GM11168 (cell line): ENCODE data around the gene CSTPP1.

Experiments
- in situ Hi-C: fragments of 300-500 bp; cut with MboI; formaldehyde crosslinking; loops from one replicate; pipeline ENCODE4 v1.12.0; 2022; ENCODE audit warnings: low sequenced_read_pairs; ENCODE audit not compliant: unreplicated experiment

The CSTPP1 gene

GRCh38 chr11:47028195-47029093 is 91.9 kb downstream of the CSTPP1 start:
- in situ Hi-C loops, result no loop called here

DNA sequence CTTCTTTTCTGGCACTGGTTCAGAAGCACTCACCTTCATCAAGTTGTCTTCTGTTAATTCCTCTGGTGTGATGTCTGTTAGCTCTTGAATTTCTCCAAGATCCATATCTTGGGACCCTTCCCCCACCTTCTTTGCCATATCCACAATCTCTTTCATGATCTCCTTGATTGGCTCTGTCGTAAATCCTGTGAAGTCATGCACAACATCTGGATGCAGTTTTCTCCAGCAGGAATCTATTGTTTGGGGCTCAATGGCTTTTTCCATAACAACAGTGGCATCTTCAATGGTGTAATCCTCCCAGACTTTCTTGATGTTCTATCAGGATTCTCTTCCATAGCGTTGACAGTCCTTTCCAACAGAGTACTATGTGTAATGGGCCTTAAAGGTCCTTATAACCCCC is 96.9 kb downstream of the CSTPP1 start:
- in situ Hi-C loops, result no loop called here

- in situ Hi-C loops, result no loop called here
Measured at GRCh38 chr11:47034091-47034490, 97.5 kb downstream of the CSTPP1 start.

GRCh38 chr11:47035108-47035507 is 98.5 kb downstream of the CSTPP1 start:
- in situ Hi-C loops, result no loop called here

GRCh38 chr11:47044119-47044518 is 107.6 kb downstream of the CSTPP1 start:
- in situ Hi-C loops, result no loop called here

DNA sequence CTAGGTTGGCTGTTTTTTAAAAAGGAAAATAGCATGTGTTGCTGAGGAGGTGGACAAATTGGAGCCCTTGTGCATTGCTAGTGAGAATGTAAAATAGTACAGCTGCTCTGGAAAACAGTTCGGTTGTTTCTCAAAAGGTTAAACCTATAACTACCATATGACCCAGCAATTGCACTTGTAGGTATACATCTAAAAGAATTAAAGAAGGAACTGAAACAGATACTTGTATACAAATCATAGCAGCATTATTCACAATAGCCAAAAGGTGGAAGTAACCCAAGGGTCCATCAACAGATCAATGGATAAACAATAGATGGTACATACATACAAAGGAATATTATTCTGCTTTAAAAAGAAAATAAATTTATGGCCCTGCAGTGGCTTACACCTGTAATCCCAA is 111.4 kb downstream of the CSTPP1 start:
- in situ Hi-C loops, result no loop called here

DNA sequence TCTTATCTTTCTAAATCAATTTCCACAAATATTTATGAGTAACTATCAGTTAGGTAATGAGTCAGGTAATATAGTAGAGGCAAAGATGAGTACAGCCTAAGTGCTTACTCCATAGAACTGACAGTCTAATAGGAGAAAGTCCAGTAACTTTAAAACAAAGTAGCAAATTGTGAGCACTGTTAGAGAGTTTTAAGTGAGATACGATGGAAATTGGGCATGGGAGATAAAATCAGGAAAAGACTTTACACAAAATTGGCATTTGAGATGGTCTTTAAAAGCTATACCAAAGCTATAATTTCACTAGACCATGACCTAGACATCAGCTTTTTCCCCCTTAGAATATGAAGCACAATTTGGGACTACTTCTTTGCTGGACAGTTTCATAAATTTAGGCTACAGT is 113.7 kb downstream of the CSTPP1 start:
- in situ Hi-C loops, result no loop called here

DNA sequence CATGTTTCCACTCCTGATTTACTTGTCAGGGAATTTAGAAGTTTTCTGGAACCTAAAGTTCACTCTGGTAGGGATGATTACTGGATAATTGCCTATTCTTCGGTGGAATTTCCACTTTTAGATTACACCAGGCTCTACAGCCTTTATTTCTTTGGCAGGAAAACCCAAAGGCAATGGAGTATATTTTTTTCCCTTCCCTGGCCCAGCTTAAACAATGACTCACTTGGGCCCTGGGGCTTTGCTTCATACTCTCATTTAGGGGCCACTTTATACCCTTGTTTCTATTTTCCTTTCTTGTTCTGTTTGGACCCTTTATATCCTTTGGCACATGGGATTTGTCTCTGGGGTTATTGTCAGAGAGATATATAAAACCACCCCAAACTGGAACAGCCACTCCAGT is 114.7 kb downstream of the CSTPP1 start:
- in situ Hi-C loops, result no loop called here

DNA sequence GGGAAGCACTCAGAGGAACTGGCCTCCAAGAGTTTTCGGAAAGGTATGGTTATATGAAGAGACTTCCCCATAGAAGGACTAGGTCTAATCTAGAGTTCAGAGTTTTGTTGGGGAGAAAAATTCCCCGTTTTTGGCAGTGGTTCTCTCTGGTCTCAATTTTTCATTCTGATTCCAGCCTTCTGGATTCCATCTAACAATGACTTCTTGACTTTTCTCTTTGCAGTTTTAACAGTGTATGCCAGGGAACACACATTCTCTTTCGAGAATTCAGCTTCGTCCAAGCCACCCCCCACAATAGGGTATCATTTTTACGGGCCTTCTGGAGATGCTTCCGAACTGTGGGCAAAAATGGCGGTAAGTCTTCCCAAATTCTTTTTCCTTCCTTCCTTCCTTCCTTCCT is 115.6 kb downstream of the CSTPP1 start:
- in situ Hi-C loops, result no loop called here

DNA sequence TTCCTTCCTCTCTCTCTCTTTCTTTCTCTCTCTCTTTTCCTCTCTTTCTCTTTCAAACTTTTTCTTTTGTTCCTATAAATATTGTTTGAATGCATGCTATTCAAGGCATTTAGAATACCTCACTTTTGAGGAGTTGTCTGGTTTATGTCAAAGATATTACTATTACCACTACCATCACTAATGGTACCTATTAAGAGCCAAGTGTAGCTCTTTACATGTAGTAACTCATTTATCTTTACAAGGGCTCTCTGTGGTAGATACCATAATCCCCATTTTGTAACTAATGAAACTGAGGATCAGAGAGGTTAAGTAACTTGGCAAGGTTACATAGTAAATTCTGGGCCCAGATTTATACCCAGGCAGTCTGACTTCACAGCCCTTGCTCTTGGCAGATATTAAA is 116.0 kb downstream of the CSTPP1 start:
- in situ Hi-C loops, result no loop called here

DNA sequence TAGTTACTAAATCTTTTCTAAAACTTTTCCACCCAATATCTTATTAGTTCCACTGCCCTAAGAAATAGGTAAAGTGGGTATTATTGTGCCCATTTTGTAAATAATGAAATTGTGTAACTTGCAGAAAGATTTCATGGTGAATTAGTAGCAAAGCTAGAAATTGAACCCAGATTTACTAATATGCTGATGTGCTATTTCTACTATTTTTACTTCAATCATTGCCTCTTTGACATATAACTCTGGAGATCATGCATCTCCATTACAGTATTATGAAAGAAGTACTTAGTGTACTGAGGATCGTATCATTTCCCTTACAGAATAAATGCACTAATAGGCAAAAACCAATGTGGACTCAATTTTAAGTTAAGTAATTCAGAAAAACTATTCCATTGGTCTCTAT is 119.0 kb downstream of the CSTPP1 start:
- in situ Hi-C loops, result no loop called here

- in situ Hi-C loops, result no loop called here
Measured at GRCh38 chr11:47056261-47056915, 119.8 kb downstream of the CSTPP1 start.

DNA sequence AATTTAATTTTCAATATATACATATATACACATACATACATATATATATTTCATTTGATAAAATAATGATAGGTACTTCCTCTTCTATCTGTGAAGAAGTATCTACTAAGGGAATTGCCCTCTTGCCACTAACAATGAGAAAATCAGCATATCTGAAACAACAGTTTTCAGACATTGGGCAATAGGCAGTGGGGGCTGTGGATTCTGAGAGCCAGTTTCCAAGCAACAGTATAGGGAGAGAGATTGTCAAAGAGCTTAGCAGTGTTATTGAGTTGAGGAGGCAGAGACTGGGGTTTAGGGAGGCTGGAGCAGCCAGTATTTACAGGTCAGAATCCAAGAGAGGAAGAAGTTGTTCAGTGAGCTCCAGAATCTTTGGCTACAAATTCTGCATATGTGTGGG is 120.8 kb downstream of the CSTPP1 start:
- in situ Hi-C loops, result no loop called here

- in situ Hi-C loops, result no loop called here
Measured at GRCh38 chr11:47060807-47061206, 124.2 kb downstream of the CSTPP1 start.

GRCh38 chr11:47061429-47062178 is 125.0 kb downstream of the CSTPP1 start:
- in situ Hi-C loops, result no loop called here

DNA sequence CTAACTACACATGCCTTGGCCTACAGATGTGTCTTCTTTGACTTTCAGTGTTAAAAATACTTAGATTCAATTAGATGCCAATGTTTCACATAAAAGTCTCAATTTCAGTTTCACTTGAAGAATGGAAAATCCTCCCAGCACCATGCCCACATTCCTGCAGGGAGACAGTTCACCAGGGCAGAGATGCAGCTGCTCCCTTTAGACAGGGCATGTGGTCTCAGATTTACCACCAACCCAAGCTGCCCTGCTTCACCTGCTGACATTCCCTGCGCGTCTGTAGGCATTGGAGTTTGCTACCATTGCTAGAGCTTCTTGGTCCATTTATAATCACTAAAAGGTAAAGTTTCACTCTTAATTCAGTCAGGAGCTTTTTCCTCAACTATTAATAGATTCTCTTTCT is 126.2 kb downstream of the CSTPP1 start:
- in situ Hi-C loops, result no loop called here

DNA sequence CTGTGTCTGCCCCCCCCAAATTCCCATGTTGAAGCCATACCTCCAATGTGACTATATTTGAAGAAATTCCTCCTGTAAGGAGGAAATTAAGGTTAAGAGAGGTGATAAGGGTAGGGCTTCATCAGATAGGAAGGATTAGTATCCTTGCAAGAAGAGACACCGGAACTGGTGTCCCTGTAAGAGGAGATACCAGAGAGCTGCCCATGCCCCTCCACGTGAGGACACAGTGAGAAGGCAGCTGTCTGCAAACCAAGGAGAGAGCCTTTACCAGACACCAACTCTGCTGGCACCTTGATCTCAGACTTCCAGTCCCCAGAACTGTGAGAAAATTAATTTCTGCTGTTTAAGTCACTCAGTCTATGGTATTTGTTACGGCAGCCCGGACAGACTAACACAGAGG is 130.8 kb downstream of the CSTPP1 start:
- in situ Hi-C loops, result no loop called here

- in situ Hi-C loops, result no loop called here
Measured at GRCh38 chr11:47070769-47071168, 134.2 kb downstream of the CSTPP1 start.

GRCh38 chr11:47071341-47071740 is 134.8 kb downstream of the CSTPP1 start:
- in situ Hi-C loops, result no loop called here

DNA sequence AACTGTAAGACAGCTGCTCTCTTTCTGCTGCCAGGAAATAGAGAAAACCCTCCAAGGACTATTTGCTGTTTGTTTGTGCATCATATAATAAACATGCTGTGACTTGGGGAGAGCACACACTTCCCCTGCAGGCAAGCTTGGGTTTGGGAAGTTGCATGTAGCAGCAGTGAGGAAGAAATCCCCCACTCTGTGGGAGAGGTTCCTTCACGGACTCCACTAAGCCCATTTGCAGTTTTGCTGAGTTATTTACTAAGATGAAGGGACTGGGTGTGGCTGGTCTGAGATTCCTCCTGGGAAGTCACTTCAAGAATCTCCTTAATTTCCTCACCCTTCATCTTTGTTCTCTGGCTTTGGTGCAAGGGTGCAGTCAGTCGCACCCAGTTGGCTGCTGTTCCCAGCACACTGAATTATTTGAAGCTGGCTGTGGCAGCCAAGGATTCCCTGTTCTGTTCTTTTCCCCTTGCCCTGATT is 135.3 kb downstream of the CSTPP1 start:
- in situ Hi-C loops, result no loop called here
